Mesendoderm (in vitro differentiated cells): ENCODE data around the gene XAB2.

Source experiments
- DNase-seq: peaks from one replicate; pipeline ENCODE4 v3.0.0; 2013
- H2AK5ac ChIP-seq: 2 replicates; pipeline ENCODE4 v1.6.1; 2013; ENCODE audit warnings: low read length, inconsistent platforms
- H2BK120ac ChIP-seq: 2 replicates; pipeline ENCODE4 v1.6.1; 2013; ENCODE audit warnings: low read depth, mild to moderate bottlenecking, low read length, moderate library complexity, mixed read lengths
- H2BK15ac ChIP-seq: replicated peaks from 2 replicates; pipeline ENCODE4 v1.6.1; 2013; ENCODE audit warnings: low read depth, mild to moderate bottlenecking, moderate library complexity
- H2BK5ac ChIP-seq: 2 replicates; pipeline ENCODE4 v1.6.1; 2013; ENCODE audit warnings: low read length, inconsistent platforms
- H3K18ac ChIP-seq: 2 replicates; pipeline ENCODE4 v1.6.1; 2013; ENCODE audit warnings: mild to moderate bottlenecking, low read length, mixed read lengths
- H3K23ac ChIP-seq: one replicate; pipeline ENCODE4 v1.6.1; 2013; ENCODE audit warnings: low read length
- H3K27ac ChIP-seq: 2 replicates; pipeline ENCODE4 v1.5.1; 2013; ENCODE audit warnings: low read depth, mild to moderate bottlenecking, inconsistent platforms, low read length, moderate library complexity
- H3K27me3 ChIP-seq: 2 replicates; pipeline ENCODE4 v1.6.1; 2013; ENCODE audit warnings: low read length, control low read depth, mild to moderate bottlenecking, inconsistent platforms; ENCODE audit not compliant: insufficient read depth, poor library complexity
- H3K36me3 ChIP-seq: 2 replicates; pipeline ENCODE4 v1.6.1; 2013; ENCODE audit warnings: low read length, inconsistent platforms; ENCODE audit not compliant: control insufficient read depth, insufficient read depth
- H3K4ac ChIP-seq: one replicate; pipeline ENCODE4 v1.6.1; 2013; ENCODE audit warnings: low read depth, mild to moderate bottlenecking, low read length, moderate library complexity
- H3K4me1 ChIP-seq: 2 replicates; pipeline ENCODE4 v1.6.1; 2013; ENCODE audit warnings: low read depth, low read length, inconsistent platforms; ENCODE audit not compliant: control insufficient read depth
- H3K4me2 ChIP-seq: 2 replicates; pipeline ENCODE4 v1.6.1; 2013; ENCODE audit warnings: low read length
- H3K4me3 ChIP-seq: 2 replicates; pipeline ENCODE4 v1.5.1; 2013; ENCODE audit warnings: mild to moderate bottlenecking, low read length
- H3K56ac ChIP-seq: one replicate; pipeline ENCODE4 v1.6.1; 2013; ENCODE audit warnings: low read length
- H3K79me1 ChIP-seq: 2 replicates; pipeline ENCODE4 v1.6.1; 2013; ENCODE audit warnings: low read length, inconsistent platforms
- H3K79me2 ChIP-seq: 2 replicates; pipeline ENCODE4 v1.6.1; 2013; ENCODE audit warnings: mild to moderate bottlenecking, low read length; ENCODE audit not compliant: control insufficient read depth, insufficient read depth
- H3K9ac ChIP-seq: 2 replicates; pipeline ENCODE4 v1.6.1; 2013; ENCODE audit warnings: low read length, inconsistent platforms
- H4K5ac ChIP-seq: one replicate; pipeline ENCODE4 v1.6.1; 2013; ENCODE audit warnings: low read length
- H4K8ac ChIP-seq: one replicate; pipeline ENCODE4 v1.6.1; 2013; ENCODE audit warnings: low read depth, mild to moderate bottlenecking, control low read depth, low read length, moderate library complexity
- WGBS: extraction: QIAGEN DNeasy Blood & Tissue Kit; methylation state at CpG from one replicate; pipeline ENCODE4 v1.1.7; 2013; ENCODE audit warnings: low lambda C conversion rate, missing lambda C conversion rate; ENCODE audit not compliant: insufficient coverage; ENCODE audit errors: extremely low coverage; 5-methylcytosine and 5-hydroxymethylcytosine counted together

XAB2 gene

DNA sequence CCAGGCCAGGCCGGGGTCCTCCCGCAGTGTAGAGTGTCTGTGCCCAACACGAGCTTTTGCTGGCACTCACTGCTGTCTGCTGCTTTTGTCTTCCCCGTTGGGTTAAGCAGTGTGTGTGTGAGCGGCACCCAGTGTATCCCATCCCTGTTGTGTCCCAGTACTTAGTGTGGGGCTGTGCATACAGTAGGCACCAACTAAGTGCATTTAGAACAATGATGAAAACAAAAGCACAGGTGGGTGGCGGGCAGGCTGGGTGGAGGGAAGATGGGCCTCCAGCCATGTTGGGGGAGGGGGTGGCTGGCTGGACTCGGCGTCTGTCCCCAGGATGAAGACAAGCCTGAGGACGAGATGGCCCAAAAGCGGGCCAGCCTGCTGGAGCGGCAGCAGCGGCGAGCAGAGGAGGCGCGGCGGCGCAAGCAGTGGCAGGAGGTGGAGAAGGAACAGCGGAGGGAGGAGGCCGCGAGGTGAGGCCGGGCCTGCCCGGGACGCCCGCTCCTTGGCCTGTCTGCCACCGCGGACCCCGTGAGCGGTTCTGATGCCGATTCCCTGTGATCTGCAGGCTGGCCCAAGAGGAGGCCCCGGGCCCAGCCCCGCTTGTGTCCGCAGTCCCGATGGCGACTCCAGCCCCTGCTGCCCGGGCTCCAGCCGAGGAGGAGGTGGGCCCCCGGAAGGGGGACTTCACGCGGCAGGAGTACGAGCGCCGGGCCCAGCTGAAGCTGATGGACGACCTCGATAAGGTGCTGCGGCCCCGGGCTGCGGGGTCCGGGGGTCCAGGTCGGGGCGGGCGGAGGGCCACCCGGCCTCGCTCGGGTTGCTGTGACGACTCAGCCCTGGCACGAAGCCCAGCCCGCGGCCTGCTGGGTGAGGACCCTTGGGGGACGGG lies 14.2 kb downstream of the XAB2 start:
- no peak overlapping the region for H2BK5ac ChIP-seq
- H3K56ac ChIP-seq: no peak overlapping the region
- no peak overlapping the region for H3K27ac ChIP-seq
- no peaks in the 10 kb centered on the region for H3K79me2 ChIP-seq
- no peaks in the 10 kb centered on the region for H3K79me1 ChIP-seq
- WGBS: no CpG with 5 or more reads among the region's 59 CpGs
- H3K27me3 ChIP-seq: no peaks in the 10 kb centered on the region
- no peak for DNase-seq
- no peak overlapping the region for H2BK120ac ChIP-seq
- no peaks in the 10 kb centered on the region for H3K4me1 ChIP-seq
- peaks cover 2% of the 10 kb centered on the region for H3K36me3 ChIP-seq
- no peak overlapping the region for H3K4me2 ChIP-seq
- H2AK5ac ChIP-seq: no peak overlapping the region
- H4K8ac ChIP-seq: no peak overlapping the region
- H3K4me3 ChIP-seq: no peak overlapping the region
- H3K23ac ChIP-seq: no peak overlapping the region
- no peak overlapping the region for H3K9ac ChIP-seq
- H3K4ac ChIP-seq: no peak overlapping the region
- no peak overlapping the region for H4K5ac ChIP-seq
- no peak overlapping the region for H3K18ac ChIP-seq
- no peak overlapping the region for H2BK15ac ChIP-seq

- H4K8ac ChIP-seq: no peak overlapping the region
- H3K4me1 ChIP-seq: no peaks in the 10 kb centered on the region
- H3K4me2 ChIP-seq: no peak overlapping the region
- H4K5ac ChIP-seq: no peak overlapping the region
- H2BK120ac ChIP-seq: no peak overlapping the region
- H3K36me3 ChIP-seq: no peaks in the 10 kb centered on the region
- H3K9ac ChIP-seq: no peak overlapping the region
- H2BK15ac ChIP-seq: no peak overlapping the region
- no peak overlapping the region for H2BK5ac ChIP-seq
- no peaks in the 10 kb centered on the region for H3K79me2 ChIP-seq
- no peak overlapping the region for H3K23ac ChIP-seq
- WGBS: no CpG with 5 or more reads among the region's 81 CpGs
- no peaks in the 10 kb centered on the region for H3K27me3 ChIP-seq
- no peaks in the 10 kb centered on the region for H3K79me1 ChIP-seq
- no peak overlapping the region for H3K18ac ChIP-seq
- H3K4ac ChIP-seq: no peak overlapping the region
- no peak for DNase-seq
- no peak overlapping the region for H3K4me3 ChIP-seq
- H3K56ac ChIP-seq: no peak overlapping the region
- no peak overlapping the region for H2AK5ac ChIP-seq
- no peak overlapping the region for H3K27ac ChIP-seq
Observed at GRCh38 chr19:7612282-7613274, 16.8 kb downstream of the XAB2 start.

DNA sequence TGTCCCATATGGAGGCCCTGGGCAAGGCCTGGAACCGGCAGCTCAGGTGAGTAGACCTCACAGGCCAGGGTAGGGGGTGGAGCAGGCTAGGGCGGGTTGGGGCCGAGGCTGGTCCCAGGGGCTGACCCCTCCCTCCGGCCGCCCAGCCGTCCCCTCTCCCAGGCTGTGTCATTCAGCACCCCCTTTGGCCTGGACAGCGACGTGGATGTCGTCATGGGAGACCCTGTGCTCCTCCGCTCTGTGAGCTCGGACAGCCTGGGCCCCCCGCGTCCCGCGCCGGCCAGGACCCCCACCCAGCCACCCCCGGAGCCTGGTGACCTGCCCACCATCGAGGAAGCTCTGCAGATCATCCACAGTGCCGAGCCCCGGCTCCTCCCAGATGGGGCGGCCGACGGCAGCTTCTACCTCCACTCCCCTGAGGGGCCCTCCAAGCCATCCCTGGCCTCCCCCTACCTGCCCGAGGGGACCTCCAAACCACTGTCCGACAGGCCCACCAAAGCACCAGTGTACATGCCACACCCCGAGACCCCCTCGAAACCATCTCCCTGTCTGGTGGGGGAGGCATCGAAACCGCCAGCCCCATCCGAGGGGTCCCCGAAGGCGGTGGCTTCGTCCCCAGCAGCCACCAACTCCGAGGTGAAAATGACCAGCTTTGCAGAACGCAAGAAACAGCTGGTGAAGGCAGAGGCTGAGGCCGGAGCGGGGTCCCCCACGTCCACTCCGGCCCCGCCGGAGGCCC lies 17.6 kb downstream of the XAB2 start:
- no peak overlapping the region for H3K18ac ChIP-seq
- H3K4me2 ChIP-seq: no peak overlapping the region
- H3K9ac ChIP-seq: no peak overlapping the region
- H3K79me1 ChIP-seq: no peaks in the 10 kb centered on the region
- no peaks in the 10 kb centered on the region for H3K27me3 ChIP-seq
- no peak overlapping the region for H4K5ac ChIP-seq
- no CpG with 5 or more reads among the region's 41 CpGs for WGBS
- H3K79me2 ChIP-seq: no peaks in the 10 kb centered on the region
- no peak overlapping the region for H3K4ac ChIP-seq
- no peak for DNase-seq
- no peak overlapping the region for H4K8ac ChIP-seq
- H2BK15ac ChIP-seq: no peak overlapping the region
- H3K27ac ChIP-seq: no peak overlapping the region
- no peak overlapping the region for H2BK5ac ChIP-seq
- no peak overlapping the region for H2BK120ac ChIP-seq
- H3K4me1 ChIP-seq: no peaks in the 10 kb centered on the region
- H2AK5ac ChIP-seq: no peak overlapping the region
- H3K56ac ChIP-seq: no peak overlapping the region
- no peak overlapping the region for H3K23ac ChIP-seq
- H3K36me3 ChIP-seq: no peaks in the 10 kb centered on the region
- no peak overlapping the region for H3K4me3 ChIP-seq

- Histone ChIP-seq H4K8ac (no peak overlapping the region), H4K5ac (no peak overlapping the region), H3K18ac (no peak overlapping the region), H3K79me2 (no peaks in the 10 kb centered on the region), H2AK5ac (no peak overlapping the region), H3K4me1 (no peaks in the 10 kb centered on the region), H2BK120ac (no peak overlapping the region), H2BK15ac (no peak overlapping the region), H3K9ac (no peak overlapping the region), H3K23ac (no peak overlapping the region), H3K4me3 (no peak overlapping the region), H3K4me2 (no peak overlapping the region), H3K36me3 (no peaks in the 10 kb centered on the region), H3K79me1 (peaks cover under 1% of the 10 kb centered on the region), H3K27me3 (no peaks in the 10 kb centered on the region), H2BK5ac (no peak overlapping the region), H3K27ac (no peak overlapping the region), H3K56ac (no peak overlapping the region), H3K4ac (no peak overlapping the region)
- no peak for DNase-seq
- WGBS: no CpG with 5 or more reads among the region's 31 CpGs
Observed at GRCh38 chr19:7610491-7611240, 18.7 kb downstream of the XAB2 start.

DNA sequence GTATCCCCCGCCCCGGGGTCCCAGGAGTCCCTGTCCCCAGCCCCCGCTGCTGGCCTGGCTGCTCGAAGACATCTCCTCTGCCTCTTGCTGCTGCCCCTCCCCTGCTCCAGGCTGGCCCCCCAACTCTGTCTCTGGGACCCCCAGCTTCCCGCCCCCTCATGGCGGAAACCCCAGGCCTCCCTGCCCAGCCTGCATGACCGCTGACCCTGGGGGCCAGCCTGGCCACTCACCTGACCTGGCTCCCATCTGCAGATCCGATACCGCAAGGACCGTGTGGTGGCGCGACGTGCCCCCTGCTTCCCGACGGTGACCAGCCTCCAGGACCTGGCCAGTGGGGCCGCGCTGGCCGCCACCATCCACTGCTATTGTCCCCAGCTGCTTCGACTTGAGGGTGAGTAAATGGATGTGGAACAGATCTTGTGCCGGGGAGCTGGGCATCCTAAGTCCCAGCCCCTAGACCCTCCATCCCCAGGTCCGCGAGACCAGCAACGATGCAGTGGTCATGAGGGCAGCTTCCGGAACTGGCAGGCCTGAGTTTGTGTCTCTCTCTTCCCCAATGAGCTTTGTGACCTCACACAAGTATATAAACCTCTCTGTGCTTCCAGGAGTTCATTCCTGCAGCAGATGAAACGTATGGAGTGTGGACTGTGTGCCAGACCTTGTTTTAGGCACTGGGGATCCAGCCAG lies 21.3 kb downstream of the XAB2 start:
- Histone ChIP-seq H4K8ac (no peak overlapping the region), H3K79me2 (no peaks in the 10 kb centered on the region), H3K4me2 (no peak overlapping the region), H3K56ac (no peak overlapping the region), H3K27me3 (no peaks in the 10 kb centered on the region), H3K36me3 (no peaks in the 10 kb centered on the region), H3K4ac (no peak overlapping the region), H3K27ac (no peak overlapping the region), H3K4me1 (no peaks in the 10 kb centered on the region), H3K79me1 (peaks cover 2% of the 10 kb centered on the region), H3K9ac (no peak overlapping the region), H2AK5ac (no peak overlapping the region), H3K18ac (no peak overlapping the region), H3K4me3 (no peak overlapping the region), H4K5ac (no peak overlapping the region), H2BK120ac (no peak overlapping the region), H3K23ac (no peak overlapping the region), H2BK5ac (no peak overlapping the region), H2BK15ac (no peak overlapping the region)
- no peak for DNase-seq
- WGBS: no CpG with 5 or more reads among the region's 25 CpGs
